DOHH2 (cell line): ENCODE data around the gene SPOUT1.

Experiments
- EZH2phosphoT487 ChIP-seq: fragments of 200-600 bp; sonication (generic); IDR thresholded peaks from 2 replicates; pipeline ENCODE4 v1.6.1; 2017; ENCODE audit warnings: borderline replicate concordance, mild to moderate bottlenecking, antibody characterized with exemption, low read length, moderate library complexity, mixed read lengths
- TF ChIP-seq, protein P1 (sequence below): fragments of 200-600 bp; sonication (generic); IDR thresholded peaks from one replicate; pipeline ENCODE4 v1.5.1; 2014; ENCODE audit warnings: antibody characterized with exemption, mild to moderate bottlenecking, low read depth, low read length; ENCODE audit not compliant: poor library complexity, severe bottlenecking

GRCh38 chr9:128820665-128821583 is 8.7 kb downstream of the SPOUT1 start:
- no peak for TF ChIP-seq EZH2phosphoT487
- TF ChIP-seq, protein P1, sequence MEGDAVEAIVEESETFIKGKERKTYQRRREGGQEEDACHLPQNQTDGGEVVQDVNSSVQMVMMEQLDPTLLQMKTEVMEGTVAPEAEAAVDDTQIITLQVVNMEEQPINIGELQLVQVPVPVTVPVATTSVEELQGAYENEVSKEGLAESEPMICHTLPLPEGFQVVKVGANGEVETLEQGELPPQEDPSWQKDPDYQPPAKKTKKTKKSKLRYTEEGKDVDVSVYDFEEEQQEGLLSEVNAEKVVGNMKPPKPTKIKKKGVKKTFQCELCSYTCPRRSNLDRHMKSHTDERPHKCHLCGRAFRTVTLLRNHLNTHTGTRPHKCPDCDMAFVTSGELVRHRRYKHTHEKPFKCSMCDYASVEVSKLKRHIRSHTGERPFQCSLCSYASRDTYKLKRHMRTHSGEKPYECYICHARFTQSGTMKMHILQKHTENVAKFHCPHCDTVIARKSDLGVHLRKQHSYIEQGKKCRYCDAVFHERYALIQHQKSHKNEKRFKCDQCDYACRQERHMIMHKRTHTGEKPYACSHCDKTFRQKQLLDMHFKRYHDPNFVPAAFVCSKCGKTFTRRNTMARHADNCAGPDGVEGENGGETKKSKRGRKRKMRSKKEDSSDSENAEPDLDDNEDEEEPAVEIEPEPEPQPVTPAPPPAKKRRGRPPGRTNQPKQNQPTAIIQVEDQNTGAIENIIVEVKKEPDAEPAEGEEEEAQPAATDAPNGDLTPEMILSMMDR: no peak
